Peyer's patch (tissue), 4 donors: ENCODE measurements around the gene TARS2.

Experiments used
- CTCF ChIP-seq, 6 experiments: fragments of 450-650 bp in 4 of 6; fragments of 200-600 bp in 2 of 6; sonication (generic) in 1 of 6; IDR thresholded peaks; one replicate each; pipeline ENCODE4 v1.5.1; 2017 to 2019; ENCODE audit warnings: antibody characterized with exemption in 6 of 6, mild to moderate bottlenecking in 3 of 6, moderate library complexity in 1 of 6
- POLR2A ChIP-seq, 2 donors: fragments of 450-650 bp; IDR thresholded peaks; one replicate each; pipeline ENCODE4 v1.5.1; 2017; ENCODE audit warnings: antibody characterized with exemption in 2 of 2, mild to moderate bottlenecking in 2 of 2, moderate library complexity in 2 of 2

- no peak for TF ChIP-seq POLR2A (IDR thresholded peaks at IDR 0.05)
- TF ChIP-seq CTCF (IDR thresholded peaks at IDR 0.05) = no peak
These were observed 43.0 kb upstream of the TARS2 start for GRCh38 chr1:150444232-150444631.
